HEK293T (cell line): Measurements from ENCODE around the gene CDV3.

Experiments
- CTCF ChIA-PET: fragments of 350-600 bp; formaldehyde crosslinking; extraction: SDS; loops from one replicate; lab custom pipeline; 2021; ENCODE audit warnings: antibody characterized with exemption, inconsistent platforms; lab: Yijun Ruan, JAX
- POLR2A ChIA-PET: fragments of 350-600 bp; formaldehyde crosslinking; extraction: SDS; loops from one replicate; lab custom pipeline; 2020; ENCODE audit warnings: antibody characterized with exemption, inconsistent platforms; lab: Yijun Ruan, JAX
- DNase-seq: peaks from one replicate; pipeline ENCODE4 v3.0.0; 2012; ENCODE audit warnings: mixed read lengths; ENCODE audit errors: extremely low spot score
- ARNT ChIP-seq: fragments of 450-650 bp; IDR thresholded peaks from 2 replicates; pipeline ENCODE4 v1.6.1; 2017; ENCODE audit warnings: mild to moderate bottlenecking
- BHLHE40 ChIP-seq: fragments of 450-650 bp; IDR thresholded peaks from 2 replicates; pipeline ENCODE4 v1.6.1; 2016; ENCODE audit warnings: mild to moderate bottlenecking, moderate library complexity, borderline replicate concordance
- CTBP1 ChIP-seq: fragments of 450-650 bp; IDR thresholded peaks from 2 replicates; pipeline ENCODE4 v1.6.1; 2016; ENCODE audit warnings: borderline replicate concordance
- ELF4 ChIP-seq: fragments of 450-650 bp; IDR thresholded peaks from 2 replicates; pipeline ENCODE4 v1.6.1; 2017; ENCODE audit warnings: antibody characterized with exemption
- FOXA1 ChIP-seq: fragments of 450-650 bp; IDR thresholded peaks from 2 replicates; pipeline ENCODE4 v1.6.1; 2016; ENCODE audit warnings: mild to moderate bottlenecking
- FOXK2 ChIP-seq: fragments of 450-650 bp; IDR thresholded peaks from 2 replicates; pipeline ENCODE4 v1.6.1; 2016; ENCODE audit warnings: mild to moderate bottlenecking
- FOXM1 ChIP-seq: fragments of 450-650 bp; IDR thresholded peaks from 2 replicates; pipeline ENCODE4 v1.6.1; 2017; ENCODE audit warnings: mild to moderate bottlenecking, borderline replicate concordance
- HDGF ChIP-seq: fragments of 450-650 bp; IDR thresholded peaks from 2 replicates; pipeline ENCODE4 v1.6.1; 2017; ENCODE audit warnings: antibody characterized with exemption, borderline replicate concordance
- L3MBTL2 ChIP-seq: fragments of 450-650 bp; conservative IDR thresholded peaks from 2 replicates; pipeline ENCODE4 v1.6.1; 2016; ENCODE audit warnings: mild to moderate bottlenecking
- LEF1 ChIP-seq: fragments of 450-650 bp; IDR thresholded peaks from 2 replicates; pipeline ENCODE4 v1.6.1; 2017; ENCODE audit warnings: mild to moderate bottlenecking, borderline replicate concordance
- NFRKB ChIP-seq: fragments of 450-650 bp; IDR thresholded peaks from 2 replicates; pipeline ENCODE4 v1.6.1; 2016; ENCODE audit warnings: mild to moderate bottlenecking, moderate library complexity
- SP1 ChIP-seq: fragments of 450-650 bp; IDR thresholded peaks from 2 replicates; pipeline ENCODE4 v1.6.1; 2017
- SUZ12 ChIP-seq: fragments of 450-650 bp; IDR thresholded peaks from 2 replicates; pipeline ENCODE4 v1.6.1; 2016; ENCODE audit warnings: mild to moderate bottlenecking
- TARDBP ChIP-seq: fragments of 450-650 bp; IDR thresholded peaks from 2 replicates; pipeline ENCODE4 v1.6.1; 2016
- ZNF384 ChIP-seq: fragments of 450-650 bp; IDR thresholded peaks from 2 replicates; pipeline ENCODE4 v1.6.1; 2016
- TF ChIP-seq, protein P1 (sequence below): fragments of 450-650 bp; IDR thresholded peaks from 2 replicates; pipeline ENCODE4 v1.6.1; 2016

The CDV3 gene

DNA sequence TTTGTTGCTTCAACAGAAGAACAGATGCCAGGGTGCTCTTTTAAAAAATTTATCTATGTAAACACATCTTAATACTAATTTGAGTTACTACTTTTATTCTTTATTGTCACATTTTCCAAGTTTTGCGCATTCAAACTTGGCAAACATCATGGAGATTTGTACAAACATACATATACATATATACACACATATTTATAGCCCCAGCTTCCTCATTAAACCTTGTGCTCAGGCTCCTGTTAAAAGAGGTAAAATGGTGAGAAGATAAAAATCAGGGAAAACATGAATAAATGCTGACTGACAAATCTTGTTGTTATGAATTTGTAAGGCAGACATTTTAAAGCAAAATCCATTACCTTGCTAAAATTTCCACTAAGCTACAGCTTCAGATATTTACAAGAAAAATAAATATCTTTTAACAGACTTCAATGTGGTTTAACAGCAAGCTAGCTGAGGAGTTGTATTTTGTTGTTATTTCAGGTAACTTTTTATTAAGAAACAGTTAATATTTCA, 27.1 kb downstream of the CDV3 start:
- CTCF ChIA-PET, result no interaction called here
- TF ChIP-seq, protein P1, sequence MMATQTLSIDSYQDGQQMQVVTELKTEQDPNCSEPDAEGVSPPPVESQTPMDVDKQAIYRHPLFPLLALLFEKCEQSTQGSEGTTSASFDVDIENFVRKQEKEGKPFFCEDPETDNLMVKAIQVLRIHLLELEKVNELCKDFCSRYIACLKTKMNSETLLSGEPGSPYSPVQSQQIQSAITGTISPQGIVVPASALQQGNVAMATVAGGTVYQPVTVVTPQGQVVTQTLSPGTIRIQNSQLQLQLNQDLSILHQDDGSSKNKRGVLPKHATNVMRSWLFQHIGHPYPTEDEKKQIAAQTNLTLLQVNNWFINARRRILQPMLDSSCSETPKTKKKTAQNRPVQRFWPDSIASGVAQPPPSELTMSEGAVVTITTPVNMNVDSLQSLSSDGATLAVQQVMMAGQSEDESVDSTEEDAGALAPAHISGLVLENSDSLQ, result no peak
- TF ChIP-seq FOXK2, result no peak
- no peak for TF ChIP-seq FOXA1
- no peak for TF ChIP-seq SUZ12
- no peak for TF ChIP-seq L3MBTL2
- TF ChIP-seq LEF1, result no peak
- POLR2A ChIA-PET, result no interaction called here
- DNase-seq, result no peak

DNA sequence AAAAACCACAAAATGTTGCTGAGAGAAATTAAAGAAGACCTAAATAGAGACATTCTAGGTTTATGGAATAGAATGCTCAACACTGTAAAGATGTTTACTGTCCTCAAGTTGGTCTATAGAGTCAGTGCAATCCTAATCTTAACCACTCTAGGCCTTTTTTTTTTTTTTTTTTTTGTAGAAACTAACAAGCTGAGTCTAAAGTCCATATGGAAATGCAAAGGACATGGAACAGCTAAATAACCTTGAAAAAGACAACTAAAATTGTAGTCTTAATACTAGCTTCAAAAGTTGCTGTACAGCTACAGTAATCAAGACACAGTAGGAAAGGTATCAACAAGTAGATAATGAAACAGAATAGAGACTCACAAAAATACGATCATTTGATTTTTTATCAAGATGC, 32.9 kb downstream of the CDV3 start:
- TF ChIP-seq FOXK2, result no peak
- TF ChIP-seq, protein P1, result no peak
- no peak for TF ChIP-seq TARDBP
- TF ChIP-seq SP1, result no peak
- TF ChIP-seq CTBP1, result no peak
- no peak for TF ChIP-seq NFRKB
- TF ChIP-seq FOXA1, result no peak
- no peak for TF ChIP-seq HDGF
- TF ChIP-seq FOXM1, result no peak
- TF ChIP-seq BHLHE40, result no peak
- no peak for TF ChIP-seq L3MBTL2
- no peak for TF ChIP-seq ZNF384
- no peak for TF ChIP-seq ELF4
- no peak for TF ChIP-seq SUZ12
- no peak for TF ChIP-seq LEF1
- TF ChIP-seq ARNT, result no peak
- no peak for DNase-seq
- ChIA-PET CTCF (no interaction called here), POLR2A (no interaction called here)

DNA sequence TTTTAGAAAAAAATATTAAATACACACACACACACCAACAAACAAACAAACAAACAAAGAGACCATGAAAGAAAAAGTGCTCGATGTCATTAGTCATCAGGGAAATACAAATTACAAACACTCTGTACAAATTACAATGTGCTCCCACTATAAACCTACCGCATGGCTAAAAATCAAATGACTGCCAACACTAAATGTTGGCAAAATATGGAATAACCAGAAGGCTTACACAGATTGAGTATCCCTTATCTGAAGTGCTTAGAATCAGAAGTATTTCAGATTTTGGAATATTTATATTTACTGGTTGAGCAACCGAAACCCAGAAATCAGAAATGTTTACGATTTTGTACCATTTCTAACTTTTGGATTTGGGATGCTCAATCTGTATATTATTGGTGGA, 33.4 kb downstream of the CDV3 start:
- TF ChIP-seq FOXK2 (no peak), CTBP1 (no peak), HDGF (no peak), ZNF384 (no peak), FOXA1 (no peak), FOXM1 (no peak), ELF4 (no peak), ARNT (no peak), SP1 (no peak), SUZ12 (no peak), LEF1 (no peak)
- TF ChIP-seq, protein P1, result no peak
- POLR2A ChIA-PET, result no interaction called here
- no peak for DNase-seq
- CTCF ChIA-PET, result no interaction called here

DNA sequence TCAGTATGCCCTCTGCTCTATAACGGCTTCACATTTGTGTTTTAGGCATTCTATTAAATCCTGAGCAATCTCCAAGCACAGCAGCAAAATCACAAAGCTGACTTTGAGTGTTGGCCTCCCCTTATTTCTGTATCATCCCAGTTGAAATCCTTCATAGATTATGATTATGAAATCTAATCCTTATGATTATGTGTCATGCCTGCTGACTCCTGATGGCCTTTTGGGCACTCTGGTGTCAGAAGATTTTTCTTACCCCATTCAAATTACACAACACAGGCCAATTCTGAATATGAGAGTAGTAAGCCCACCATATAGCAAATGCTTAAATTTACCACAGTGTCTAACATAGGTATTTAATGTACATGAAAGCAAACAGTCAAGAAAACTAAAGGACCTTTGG, 34.3 kb downstream of the CDV3 start:
- no peak for TF ChIP-seq HDGF
- TF ChIP-seq SP1, result no peak
- TF ChIP-seq FOXA1, result no peak
- TF ChIP-seq, protein P1, result no peak
- no peak for TF ChIP-seq TARDBP
- no peak for TF ChIP-seq ZNF384
- ChIA-PET POLR2A (no interaction called here), CTCF (no interaction called here)
- DNase-seq, result no peak

DNA sequence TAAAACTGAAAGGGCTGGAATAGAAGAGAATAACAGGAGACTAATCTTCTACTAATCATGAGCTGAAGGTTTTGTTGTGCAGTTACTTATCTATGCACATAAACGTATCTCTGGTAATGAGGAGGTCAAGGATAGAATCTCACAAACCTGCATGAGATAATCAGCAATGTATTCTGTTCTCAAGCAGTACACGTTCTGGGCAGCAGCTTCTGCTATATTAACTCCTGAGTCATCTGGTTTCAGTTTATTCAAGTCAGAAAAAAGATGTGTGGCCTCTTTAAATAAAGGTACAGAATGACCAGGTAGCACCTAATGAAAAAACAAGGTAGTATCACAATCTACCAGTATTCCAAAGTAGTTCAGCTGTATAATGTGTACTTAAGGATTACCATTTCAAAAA, 34.9 kb downstream of the CDV3 start:
- no peak for DNase-seq
- ChIA-PET POLR2A (no interaction called here), CTCF (no interaction called here)
- TF ChIP-seq SUZ12 (no peak), SP1 (no peak), NFRKB (no peak), TARDBP (no peak), L3MBTL2 (no peak), ZNF384 (no peak), ARNT (no peak), FOXM1 (no peak), FOXK2 (no peak), HDGF (no peak), LEF1 (no peak), BHLHE40 (no peak), FOXA1 (no peak)
- TF ChIP-seq, protein P1, result no peak

DNA sequence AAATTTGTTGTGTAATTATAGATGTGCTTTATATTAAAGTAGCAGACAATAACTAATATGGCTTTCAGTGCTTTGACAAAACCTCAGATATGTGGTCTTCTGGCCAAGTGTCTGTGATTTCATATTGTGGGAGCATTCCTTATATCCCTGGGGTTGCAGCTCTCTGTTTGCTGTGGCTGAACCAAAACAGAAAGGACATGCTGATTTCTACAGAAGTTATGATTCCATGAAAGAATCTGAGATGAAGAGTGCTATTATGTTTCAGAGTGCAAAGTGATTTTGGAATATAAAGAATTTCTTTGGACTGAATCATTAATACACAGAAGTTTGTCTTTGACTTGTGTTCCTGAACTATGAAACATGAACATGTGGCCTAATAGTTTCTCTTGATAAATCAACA, 36.5 kb downstream of the CDV3 start:
- ChIA-PET CTCF (no interaction called here), POLR2A (no interaction called here)
- DNase-seq, result no peak
- TF ChIP-seq, protein P1, result no peak
- TF ChIP-seq ELF4 (no peak), FOXK2 (no peak), SP1 (no peak), FOXM1 (no peak)
